Erythroblast (primary cell): ENCODE measurements around the gene DRC7.

ENCODE experiments used
- GATA1 ChIP-seq: IDR thresholded peaks from 2 replicates; pipeline ENCODE4 v1.6.1; 2011; ENCODE audit warnings: low read depth, mild to moderate bottlenecking, control low read depth, low read length, moderate library complexity
- POLR2A ChIP-seq: IDR thresholded peaks from 2 replicates; pipeline ENCODE4 v1.6.1; 2011; ENCODE audit warnings: mild to moderate bottlenecking, low read length

GRCh38 chr16:57722210-57722499, 27.5 kb downstream of the DRC7 start:
- no peak for TF ChIP-seq POLR2A
- TF ChIP-seq GATA1: no peak
